SK-N-SH treated with all-trans-retinoic acid at 6 μM for 48 hours (cell line): ENCODE results near the gene PDE6A.

Experiments used
- ATAC-seq: fragments of 200-7000 bp; cut with Tn5 transposase; 3 replicates; pipeline ENCODE4 v1.9.1; 2020; ENCODE audit warnings: mild to moderate bottlenecking, moderate library complexity
- ARNTL ChIP-seq: fragments of 450-650 bp; formaldehyde crosslinking; IDR thresholded peaks from 2 replicates; pipeline ENCODE4 v1.5.0; 2020; ENCODE audit warnings: low read depth, mild to moderate bottlenecking, moderate library complexity, borderline replicate concordance
- BACH2 ChIP-seq: fragments of 250-450 bp; sonication (Bioruptor Pico); IDR thresholded peaks from 2 replicates; pipeline ENCODE4 v1.9.0; 2021; ENCODE audit warnings: mild to moderate bottlenecking, borderline replicate concordance
- CREB5 ChIP-seq: fragments of 250-450 bp; sonication (Bioruptor Pico); IDR thresholded peaks from 2 replicates; pipeline ENCODE4 v1.5.1; 2020; ENCODE audit warnings: low read depth, mild to moderate bottlenecking, moderate library complexity
- CSDC2 ChIP-seq: fragments of 250-450 bp; sonication (Bioruptor Pico); IDR thresholded peaks from 2 replicates; pipeline ENCODE4 v1.5.0; 2020; ENCODE audit warnings: mild to moderate bottlenecking, moderate library complexity
- ESRRG ChIP-seq: fragments of 250-450 bp; sonication (Bioruptor Pico); IDR thresholded peaks from 2 replicates; pipeline ENCODE4 v1.6.1; 2021; ENCODE audit warnings: mild to moderate bottlenecking
- GLIS3 ChIP-seq: fragments of 250-450 bp; sonication (Bioruptor Pico); IDR thresholded peaks from 2 replicates; pipeline ENCODE4 v1.5.0; 2020; ENCODE audit warnings: mild to moderate bottlenecking, moderate library complexity
- ISL1 ChIP-seq: fragments of 250-450 bp; sonication (Bioruptor Pico); IDR thresholded peaks from 2 replicates; pipeline ENCODE4 v2.1.2; 2022; ENCODE audit warnings: mild to moderate bottlenecking, moderate library complexity
- OSR1 ChIP-seq: fragments of 250-450 bp; sonication (Bioruptor Pico); IDR thresholded peaks from 2 replicates; pipeline ENCODE4 v1.8.0; 2022; ENCODE audit warnings: moderate library complexity, mild to moderate bottlenecking, inconsistent platforms
- POU6F1 ChIP-seq: fragments of 250-450 bp; sonication (Bioruptor Pico); IDR thresholded peaks from 2 replicates; pipeline ENCODE4 v1.8.0; 2021; ENCODE audit warnings: low read depth, mild to moderate bottlenecking, moderate library complexity, borderline replicate concordance
- PPARA ChIP-seq: fragments of 250-450 bp; sonication (Bioruptor Pico); IDR thresholded peaks from 2 replicates; pipeline ENCODE4 v1.5.0; 2020; ENCODE audit warnings: mild to moderate bottlenecking, borderline replicate concordance
- RARB ChIP-seq: fragments of 250-450 bp; sonication (Bioruptor Pico); IDR thresholded peaks from 2 replicates; pipeline ENCODE4 v1.8.0; 2021; ENCODE audit warnings: mild to moderate bottlenecking, moderate library complexity
- TCF4 ChIP-seq: fragments of 250-450 bp; sonication (Bioruptor Pico); IDR thresholded peaks from 2 replicates; pipeline ENCODE4 v1.8.0; 2021; ENCODE audit warnings: mild to moderate bottlenecking, moderate library complexity, borderline replicate concordance
- TOX ChIP-seq: fragments of 250-450 bp; sonication (Bioruptor Pico); IDR thresholded peaks from 2 replicates; pipeline ENCODE4 v1.8.0; 2021; ENCODE audit warnings: mild to moderate bottlenecking, moderate library complexity, borderline replicate concordance
- ZC3H10 ChIP-seq: fragments of 250-450 bp; sonication (Bioruptor Pico); IDR thresholded peaks from 2 replicates; pipeline ENCODE4 v1.5.1; 2021; ENCODE audit warnings: mild to moderate bottlenecking, moderate library complexity
- ZFP3 ChIP-seq: fragments of 250-450 bp; sonication (Bioruptor Pico); IDR thresholded peaks from 2 replicates; pipeline ENCODE4 v1.5.0; 2020; ENCODE audit warnings: mild to moderate bottlenecking, moderate library complexity
- ZFP30 ChIP-seq: fragments of 450-650 bp; formaldehyde crosslinking; IDR thresholded peaks from 2 replicates; pipeline ENCODE4 v1.5.0; 2022; ENCODE audit warnings: mild to moderate bottlenecking, moderate library complexity
- ZNF565 ChIP-seq: fragments of 450-650 bp; formaldehyde crosslinking; conservative IDR thresholded peaks from 2 replicates; pipeline ENCODE4 v1.5.0; 2020; ENCODE audit warnings: low read depth, mild to moderate bottlenecking, moderate library complexity
- ZNF70 ChIP-seq: fragments of 450-650 bp; formaldehyde crosslinking; IDR thresholded peaks from 2 replicates; pipeline ENCODE4 v1.5.0; 2020; ENCODE audit warnings: mild to moderate bottlenecking, moderate library complexity
- ZNF8 ChIP-seq: fragments of 450-650 bp; formaldehyde crosslinking; IDR thresholded peaks from 2 replicates; pipeline ENCODE4 v1.5.0; 2020; ENCODE audit warnings: mild to moderate bottlenecking, moderate library complexity
- TF ChIP-seq, protein P1 (sequence below): fragments of 250-450 bp; sonication (Bioruptor Pico); IDR thresholded peaks from 2 replicates; pipeline ENCODE4 v1.5.1; 2021; ENCODE audit warnings: mild to moderate bottlenecking, moderate library complexity
- TF ChIP-seq, protein P2 (sequence below): fragments of 250-450 bp; sonication (Bioruptor Pico); IDR thresholded peaks from 2 replicates; pipeline ENCODE4 v1.8.0; 2020; ENCODE audit warnings: mild to moderate bottlenecking, moderate library complexity, borderline replicate concordance
- TF ChIP-seq, protein P3 (sequence below): fragments of 250-450 bp; sonication (Bioruptor Pico); IDR thresholded peaks from 2 replicates; pipeline ENCODE4 v1.5.0; 2020; ENCODE audit warnings: mild to moderate bottlenecking, moderate library complexity

PDE6A gene

DNA sequence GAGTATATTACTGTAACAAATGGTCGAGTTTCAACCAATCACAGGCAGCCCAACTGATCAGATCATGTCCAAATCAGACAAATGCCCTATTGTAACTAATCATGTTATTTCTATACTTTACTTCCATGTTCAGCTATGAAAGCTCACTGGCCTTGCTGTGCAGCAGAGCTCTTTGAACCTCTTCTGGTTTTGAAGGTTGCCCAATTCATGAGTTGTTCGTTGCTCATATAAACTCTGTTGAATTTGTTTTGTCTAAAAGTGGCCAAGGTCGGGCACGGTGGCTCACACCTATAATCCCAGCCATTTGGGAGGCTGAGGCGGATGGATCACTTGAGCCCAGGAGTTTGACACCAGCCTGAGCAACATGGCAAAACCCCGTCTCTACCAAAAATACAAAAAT, 21.6 kb downstream of the PDE6A start (continued):
- TF ChIP-seq, protein P1, sequence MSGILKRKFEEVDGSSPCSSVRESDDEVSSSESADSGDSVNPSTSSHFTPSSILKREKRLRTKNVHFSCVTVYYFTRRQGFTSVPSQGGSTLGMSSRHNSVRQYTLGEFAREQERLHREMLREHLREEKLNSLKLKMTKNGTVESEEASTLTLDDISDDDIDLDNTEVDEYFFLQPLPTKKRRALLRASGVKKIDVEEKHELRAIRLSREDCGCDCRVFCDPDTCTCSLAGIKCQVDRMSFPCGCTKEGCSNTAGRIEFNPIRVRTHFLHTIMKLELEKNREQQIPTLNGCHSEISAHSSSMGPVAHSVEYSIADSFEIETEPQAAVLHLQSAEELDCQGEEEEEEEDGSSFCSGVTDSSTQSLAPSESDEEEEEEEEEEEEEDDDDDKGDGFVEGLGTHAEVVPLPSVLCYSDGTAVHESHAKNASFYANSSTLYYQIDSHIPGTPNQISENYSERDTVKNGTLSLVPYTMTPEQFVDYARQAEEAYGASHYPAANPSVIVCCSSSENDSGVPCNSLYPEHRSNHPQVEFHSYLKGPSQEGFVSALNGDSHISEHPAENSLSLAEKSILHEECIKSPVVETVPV (CRISPR knock-in tag) = no peak

DNA sequence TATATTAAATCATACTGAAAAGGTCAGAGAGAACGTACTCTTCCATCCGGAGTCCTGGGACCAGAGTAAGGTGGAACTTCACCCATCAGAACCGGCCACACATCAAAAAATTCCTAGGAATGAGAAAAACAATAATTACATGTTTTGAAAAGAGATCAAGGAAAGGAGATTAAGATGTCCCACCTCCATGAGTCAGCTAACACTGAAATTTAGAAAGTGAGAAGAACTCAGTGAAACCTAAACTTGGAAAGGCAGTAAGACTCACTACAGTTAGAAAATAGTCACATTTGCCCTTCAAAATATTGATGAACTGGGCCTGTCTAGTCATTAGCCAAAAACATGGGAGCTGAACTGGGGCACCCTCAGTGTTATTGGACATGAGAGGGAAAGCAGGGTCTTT, 23.0 kb downstream of the PDE6A start:
- no peak for TF ChIP-seq ISL1 (CRISPR knock-in tag)
- no peak for TF ChIP-seq TCF4 (CRISPR knock-in tag)
- no peak for TF ChIP-seq ZFP3
- no peak for TF ChIP-seq OSR1
- no peak for TF ChIP-seq PPARA
- no peak for TF ChIP-seq ZC3H10

DNA sequence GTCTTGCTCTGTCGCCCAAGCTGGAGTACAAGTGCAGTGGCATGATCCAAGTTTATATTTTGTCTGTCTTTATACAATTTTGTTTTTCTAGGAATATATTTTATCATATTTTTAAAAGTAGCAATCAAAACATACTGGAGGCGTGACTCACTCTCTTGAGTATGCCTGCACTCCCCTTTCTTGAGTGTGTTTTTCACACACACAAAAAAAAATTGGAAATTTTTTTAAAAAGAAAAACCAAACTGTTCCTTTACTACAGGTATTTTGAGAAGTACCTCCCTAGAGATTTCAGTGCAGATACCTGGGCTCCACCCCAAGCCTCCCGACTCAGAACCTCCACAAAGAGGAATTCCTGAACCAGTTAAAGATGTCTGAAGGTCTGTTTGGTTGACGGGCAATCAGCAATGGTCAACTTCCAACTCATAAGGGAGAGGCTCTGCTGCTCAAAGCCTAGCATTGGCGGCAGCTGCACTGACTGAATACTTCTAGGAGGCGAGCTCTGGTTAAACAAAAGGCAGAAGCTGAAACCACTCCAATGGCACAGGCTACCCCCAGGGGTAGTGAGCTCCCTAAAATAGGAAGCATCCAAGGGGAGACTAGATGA, 27.4 kb downstream of the PDE6A start:
- ATAC-seq = no peak; the same call in 2 of the 3 replicates

More for the DNA sequence above, 23.0 kb downstream of the PDE6A start:
- no peak for ATAC-seq

DNA sequence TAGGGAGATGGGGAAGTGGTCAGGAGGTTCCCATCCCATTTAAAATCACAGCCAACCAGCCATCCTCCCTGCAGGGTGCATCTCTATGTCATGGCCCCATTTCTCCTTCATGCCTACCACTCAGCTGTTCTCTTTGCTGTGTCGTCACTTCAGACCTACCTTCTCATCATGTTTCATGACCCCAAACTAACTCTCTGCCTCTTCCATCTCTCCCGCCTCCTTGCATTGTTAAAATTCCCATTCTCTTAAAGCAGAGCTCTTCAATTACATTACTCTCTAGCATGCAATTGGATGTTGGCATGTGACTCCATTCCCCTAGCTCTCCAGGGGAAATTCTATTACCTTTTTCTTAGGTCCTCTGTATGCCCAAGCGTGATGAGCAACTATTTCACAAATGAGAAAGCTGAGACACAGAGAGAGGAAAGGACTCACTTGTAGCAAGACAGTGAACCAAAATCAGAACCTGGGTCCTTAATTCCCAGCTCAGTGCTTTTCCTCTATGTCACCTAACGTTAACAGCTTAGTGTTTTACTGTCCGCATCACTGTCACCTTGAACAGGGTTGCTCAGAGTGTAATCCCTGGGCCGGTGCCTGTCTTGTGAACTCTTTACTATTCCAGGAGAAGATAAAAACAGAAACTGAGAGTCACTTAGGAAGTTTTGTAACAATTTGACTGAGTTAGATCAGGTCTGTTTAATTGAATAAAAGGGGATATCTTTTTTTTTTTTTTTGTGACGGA, 28.1 kb downstream of the PDE6A start:
- ATAC-seq = peak; percentile 33; the same call in 1 of the 3 replicates
- TF ChIP-seq ZNF8 (no peak), ZFP3 (no peak), ARNTL (CRISPR knock-in tag) (no peak), RARB (CRISPR knock-in tag) (no peak), ZFP30 (CRISPR knock-in tag) (no peak), POU6F1 (no peak), ESRRG (CRISPR knock-in tag) (no peak), ZNF565 (CRISPR knock-in tag) (no peak), CSDC2 (CRISPR knock-in tag) (no peak), BACH2 (CRISPR knock-in tag) (no peak), OSR1 (no peak), TOX (CRISPR knock-in tag) (no peak), ZC3H10 (no peak), ISL1 (CRISPR knock-in tag) (no peak), CREB5 (CRISPR knock-in tag) (no peak), GLIS3 (CRISPR knock-in tag) (no peak), ZNF70 (CRISPR knock-in tag) (no peak)
- TF ChIP-seq, protein P2, sequence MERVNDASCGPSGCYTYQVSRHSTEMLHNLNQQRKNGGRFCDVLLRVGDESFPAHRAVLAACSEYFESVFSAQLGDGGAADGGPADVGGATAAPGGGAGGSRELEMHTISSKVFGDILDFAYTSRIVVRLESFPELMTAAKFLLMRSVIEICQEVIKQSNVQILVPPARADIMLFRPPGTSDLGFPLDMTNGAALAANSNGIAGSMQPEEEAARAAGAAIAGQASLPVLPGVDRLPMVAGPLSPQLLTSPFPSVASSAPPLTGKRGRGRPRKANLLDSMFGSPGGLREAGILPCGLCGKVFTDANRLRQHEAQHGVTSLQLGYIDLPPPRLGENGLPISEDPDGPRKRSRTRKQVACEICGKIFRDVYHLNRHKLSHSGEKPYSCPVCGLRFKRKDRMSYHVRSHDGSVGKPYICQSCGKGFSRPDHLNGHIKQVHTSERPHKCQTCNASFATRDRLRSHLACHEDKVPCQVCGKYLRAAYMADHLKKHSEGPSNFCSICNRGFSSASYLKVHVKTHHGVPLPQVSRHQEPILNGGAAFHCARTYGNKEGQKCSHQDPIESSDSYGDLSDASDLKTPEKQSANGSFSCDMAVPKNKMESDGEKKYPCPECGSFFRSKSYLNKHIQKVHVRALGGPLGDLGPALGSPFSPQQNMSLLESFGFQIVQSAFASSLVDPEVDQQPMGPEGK (CRISPR knock-in tag) = no peak
- TF ChIP-seq, protein P3, sequence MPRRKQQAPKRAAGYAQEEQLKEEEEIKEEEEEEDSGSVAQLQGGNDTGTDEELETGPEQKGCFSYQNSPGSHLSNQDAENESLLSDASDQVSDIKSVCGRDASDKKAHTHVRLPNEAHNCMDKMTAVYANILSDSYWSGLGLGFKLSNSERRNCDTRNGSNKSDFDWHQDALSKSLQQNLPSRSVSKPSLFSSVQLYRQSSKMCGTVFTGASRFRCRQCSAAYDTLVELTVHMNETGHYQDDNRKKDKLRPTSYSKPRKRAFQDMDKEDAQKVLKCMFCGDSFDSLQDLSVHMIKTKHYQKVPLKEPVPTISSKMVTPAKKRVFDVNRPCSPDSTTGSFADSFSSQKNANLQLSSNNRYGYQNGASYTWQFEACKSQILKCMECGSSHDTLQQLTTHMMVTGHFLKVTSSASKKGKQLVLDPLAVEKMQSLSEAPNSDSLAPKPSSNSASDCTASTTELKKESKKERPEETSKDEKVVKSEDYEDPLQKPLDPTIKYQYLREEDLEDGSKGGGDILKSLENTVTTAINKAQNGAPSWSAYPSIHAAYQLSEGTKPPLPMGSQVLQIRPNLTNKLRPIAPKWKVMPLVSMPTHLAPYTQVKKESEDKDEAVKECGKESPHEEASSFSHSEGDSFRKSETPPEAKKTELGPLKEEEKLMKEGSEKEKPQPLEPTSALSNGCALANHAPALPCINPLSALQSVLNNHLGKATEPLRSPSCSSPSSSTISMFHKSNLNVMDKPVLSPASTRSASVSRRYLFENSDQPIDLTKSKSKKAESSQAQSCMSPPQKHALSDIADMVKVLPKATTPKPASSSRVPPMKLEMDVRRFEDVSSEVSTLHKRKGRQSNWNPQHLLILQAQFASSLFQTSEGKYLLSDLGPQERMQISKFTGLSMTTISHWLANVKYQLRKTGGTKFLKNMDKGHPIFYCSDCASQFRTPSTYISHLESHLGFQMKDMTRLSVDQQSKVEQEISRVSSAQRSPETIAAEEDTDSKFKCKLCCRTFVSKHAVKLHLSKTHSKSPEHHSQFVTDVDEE (CRISPR knock-in tag) = no peak

More for the DNA sequence above, 27.4 kb downstream of the PDE6A start:
- TF ChIP-seq ZNF8 = no peak
